ENCODE results near the gene STRBP.

The STRBP gene

GRCh38 chr9:123091459-123091858, 176.9 kb downstream of the STRBP start:
- no peak for DNase-seq

GRCh38 chr9:123090956-123091355, 177.4 kb downstream of the STRBP start:
- DNase-seq = no peak

GRCh38 chr9:123090198-123090896, 178.0 kb downstream of the STRBP start:
- DNase-seq = no peak

GRCh38 chr9:123089790-123090189, 178.6 kb downstream of the STRBP start:
- no peak for DNase-seq

GRCh38 chr9:123089040-123089439, 179.3 kb downstream of the STRBP start:
- DNase-seq = no peak

- no peak for DNase-seq
Measured at GRCh38 chr9:123087359-123087888, 181.0 kb downstream of the STRBP start.

- no peak for DNase-seq
Measured at GRCh38 chr9:123085916-123086315, 182.5 kb downstream of the STRBP start.

GRCh38 chr9:123084256-123084655, 184.1 kb downstream of the STRBP start:
- no peak for DNase-seq

GRCh38 chr9:123083680-123084079, 184.7 kb downstream of the STRBP start:
- DNase-seq = no peak

- peak; percentile 75 for DNase-seq
Measured at GRCh38 chr9:123081824-123082223, 186.6 kb downstream of the STRBP start.

- no peak for DNase-seq
Measured at GRCh38 chr9:123080444-123080843, 187.9 kb downstream of the STRBP start.

GRCh38 chr9:123074628-123075027, 193.8 kb downstream of the STRBP start:
- DNase-seq = no peak

GRCh38 chr9:123073991-123074422, 194.4 kb downstream of the STRBP start:
- peak; percentile 88 for DNase-seq

GRCh38 chr9:123073441-123073840, 194.9 kb downstream of the STRBP start:
- DNase-seq = no peak

GRCh38 chr9:123072407-123072995, 195.9 kb downstream of the STRBP start:
- no peak for DNase-seq

Data from fibroblast of skin of scalp (primary cell).